Fibroblast of skin of right quadriceps (primary cell): ENCODE results near the gene DCST1.

Experiments used
- DNase-seq: peaks from one replicate; pipeline ENCODE4 v3.0.0-alpha.2; 2013

DCST1 gene

GRCh38 chr1:155001425-155001674 lies 32.3 kb upstream of the DCST1 start:
- peak; percentile 32 for DNase-seq

GRCh38 chr1:155001675-155002463 lies 31.8 kb upstream of the DCST1 start:
- peak; percentile 99 for DNase-seq

GRCh38 chr1:155002464-155003226 lies 31.0 kb upstream of the DCST1 start, which contains the start of gene ZBTB7B:
Gene ZBTB7B, plus strand, starts transcription at chr1:155002802. Its CDS starts 11,859 bp downstream, at chr1:155014661.
- DNase-seq = no peak

- no peak for DNase-seq
These were observed 30.3 kb upstream of the DCST1 start for GRCh38 chr1:155003227-155003765.

GRCh38 chr1:155003766-155004351 lies 29.8 kb upstream of the DCST1 start:
- DNase-seq = no peak

GRCh38 chr1:155004352-155005075 lies 29.1 kb upstream of the DCST1 start:
- no peak for DNase-seq

- no peak for DNase-seq
These were observed 28.3 kb upstream of the DCST1 start for GRCh38 chr1:155005076-155006011.

GRCh38 chr1:155006601-155007101 lies 27.0 kb upstream of the DCST1 start:
- no peak for DNase-seq

- DNase-seq = no peak
These were observed 26.3 kb upstream of the DCST1 start for GRCh38 chr1:155007251-155007828.

GRCh38 chr1:155008015-155008941 lies 25.3 kb upstream of the DCST1 start:
- DNase-seq = no peak

GRCh38 chr1:155009221-155009711 lies 24.4 kb upstream of the DCST1 start:
- no peak for DNase-seq

- DNase-seq = no peak
These were observed 23.9 kb upstream of the DCST1 start for GRCh38 chr1:155009742-155010141.

- no peak for DNase-seq
These were observed 23.3 kb upstream of the DCST1 start for GRCh38 chr1:155010211-155010918.

GRCh38 chr1:155011004-155011416 lies 22.6 kb upstream of the DCST1 start:
- DNase-seq = no peak

- no peak for DNase-seq
These were observed 22.1 kb upstream of the DCST1 start for GRCh38 chr1:155011437-155012025.

GRCh38 chr1:155012026-155012546 lies 21.5 kb upstream of the DCST1 start:
- peak; percentile 40 for DNase-seq

- DNase-seq = no peak
These were observed 20.6 kb upstream of the DCST1 start for GRCh38 chr1:155012776-155013602.

- DNase-seq = no peak
These were observed 20.0 kb upstream of the DCST1 start for GRCh38 chr1:155013632-155014031.
